Astrocyte (in vitro differentiated cells and primary cell): ENCODE measurements around the gene TMTC1. TPM values are rescaled to one million over a fixed set of nuclear protein-coding genes. Genes with fewer than 3 reads are reported as not detected.

Experiments
- DNase-seq: peaks from one replicate; pipeline ENCODE4 v3.0.0-alpha.2; 2010; ENCODE audit warnings: low read depth
- FAIRE-seq: peaks from 2 replicates; lab custom pipeline; 2011; peaks lifted over from hg19 to GRCh38; lab: Jason Lieb, UNC
- H2AFZ ChIP-seq: 2 replicates; pipeline ENCODE4 v1.6.0; 2012; ENCODE audit warnings: low read depth, low read length, inconsistent platforms
- H3K27ac ChIP-seq: 2 replicates; pipeline ENCODE4 v1.5.1; 2011; ENCODE audit warnings: low read depth, low read length, inconsistent platforms
- H3K27me3 ChIP-seq: 2 replicates; pipeline ENCODE4 v1.6.0; 2011; ENCODE audit warnings: low read length, inconsistent platforms; ENCODE audit not compliant: insufficient read depth
- H3K36me3 ChIP-seq: 2 replicates; pipeline ENCODE4 v1.5.1; 2011; ENCODE audit warnings: low read length, inconsistent platforms; ENCODE audit not compliant: insufficient read depth
- H3K4me1 ChIP-seq: 2 replicates; pipeline ENCODE4 v1.5.1; 2011; ENCODE audit warnings: low read length, inconsistent platforms; ENCODE audit not compliant: insufficient read depth
- H3K4me2 ChIP-seq: 2 replicates; pipeline ENCODE4 v1.6.0; 2012; ENCODE audit warnings: low read length, inconsistent platforms
- H3K4me3 ChIP-seq: 2 replicates; pipeline ENCODE4 v1.5.1; 2011; ENCODE audit warnings: low read depth, mild to moderate bottlenecking, low read length, inconsistent platforms; ENCODE audit not compliant: insufficient read depth
- H3K79me2 ChIP-seq: 2 replicates; pipeline ENCODE4 v1.6.0; 2012; ENCODE audit warnings: mild to moderate bottlenecking, low read length, inconsistent platforms; ENCODE audit not compliant: insufficient read depth
- H3K9ac ChIP-seq: 2 replicates; pipeline ENCODE4 v1.6.0; 2012; ENCODE audit warnings: mild to moderate bottlenecking, low read length, inconsistent platforms
- H3K9me3 ChIP-seq: 2 replicates; pipeline ENCODE4 v1.5.1; 2012; ENCODE audit warnings: low read depth, mild to moderate bottlenecking, low read length, inconsistent platforms; ENCODE audit not compliant: insufficient read depth
- H4K20me1 ChIP-seq: 2 replicates; pipeline ENCODE4 v1.6.0; 2012; ENCODE audit warnings: low read length, inconsistent platforms; ENCODE audit not compliant: insufficient read depth
- H3K27ac Mint-ChIP-seq: one replicate; pipeline ENCODE4 v1.8.0; 2021; ENCODE audit warnings: mild to moderate bottlenecking, mixed read lengths; ENCODE audit not compliant: unreplicated experiment
- H3K27me3 Mint-ChIP-seq: one replicate; pipeline ENCODE4 v1.8.0; 2021; ENCODE audit warnings: low read depth, mixed read lengths; ENCODE audit not compliant: unreplicated experiment
- H3K36me3 Mint-ChIP-seq: one replicate; pipeline ENCODE4 v1.8.0; 2021; ENCODE audit warnings: low read depth, mixed read lengths; ENCODE audit not compliant: unreplicated experiment
- H3K4me1 Mint-ChIP-seq: one replicate; pipeline ENCODE4 v1.8.0; 2021; ENCODE audit warnings: low read depth, mixed read lengths; ENCODE audit not compliant: unreplicated experiment
- H3K4me3 Mint-ChIP-seq: one replicate; pipeline ENCODE4 v1.8.0; 2021; ENCODE audit warnings: mild to moderate bottlenecking, moderate library complexity, mixed read lengths; ENCODE audit not compliant: unreplicated experiment
- H3K9me3 Mint-ChIP-seq: one replicate; pipeline ENCODE4 v1.8.0; 2021; ENCODE audit warnings: mild to moderate bottlenecking, mixed read lengths; ENCODE audit not compliant: unreplicated experiment
- CTCF ChIP-seq: IDR thresholded peaks from 2 replicates; pipeline ENCODE4 v1.5.1; 2011; ENCODE audit warnings: low read depth, mild to moderate bottlenecking, inconsistent platforms, low read length, moderate library complexity; ENCODE audit not compliant: insufficient read depth
- EZH2 ChIP-seq: IDR thresholded peaks from 2 replicates; pipeline ENCODE4 v1.6.1; 2012; ENCODE audit warnings: mild to moderate bottlenecking, low read length, inconsistent platforms; ENCODE audit not compliant: insufficient read depth
- total RNA-seq: library from RNA; stranded (reverse); gene quantifications from 2 replicates; pipeline ENCODE4 v1.2.1, GENCODE V29; 2021

Gene TMTC1
- total RNA-seq, 1 donor from 2014 or later: 4.7 TPM

- DNase-seq: no peak
- no peak for FAIRE-seq
Measured at GRCh38 chr12:29756741-29757390, 26.9 kb downstream of the TMTC1 start.

GRCh38 chr12:29754235-29755189 is 29.2 kb downstream of the TMTC1 start:
- no peak for DNase-seq
- H3K36me3 ChIP-seq: no peaks in the 10 kb centered on the region
- FAIRE-seq: no peak
- H3K9me3 Mint-ChIP-seq: peaks cover 7% of the 10 kb centered on the region
- H3K9me3 ChIP-seq: no peaks in the 10 kb centered on the region
- H3K4me2 ChIP-seq: no peak overlapping the region
- H3K79me2 ChIP-seq: no peaks in the 10 kb centered on the region
- peaks cover 7% of the 10 kb centered on the region for H3K36me3 Mint-ChIP-seq
- H3K27me3 Mint-ChIP-seq: no peaks in the 10 kb centered on the region
- no peaks in the 10 kb centered on the region for H3K4me1 ChIP-seq
- TF ChIP-seq CTCF: no peak
- TF ChIP-seq EZH2: no peak
- no peak overlapping the region for H3K9ac ChIP-seq
- no peak overlapping the region for H2AFZ ChIP-seq
- H3K27ac ChIP-seq: no peak overlapping the region
- no peaks in the 10 kb centered on the region for H4K20me1 ChIP-seq
- H3K4me3 Mint-ChIP-seq: no peak overlapping the region
- H3K4me1 Mint-ChIP-seq: peaks cover 7% of the 10 kb centered on the region
- H3K27me3 ChIP-seq: no peaks in the 10 kb centered on the region
- H3K4me3 ChIP-seq: no peak overlapping the region
- no peak overlapping the region for H3K27ac Mint-ChIP-seq

More at GRCh38 chr12:29756741-29757390, 26.9 kb downstream of the TMTC1 start:
- Mint-ChIP-seq H3K36me3 (peaks cover 7% of the 10 kb centered on the region), H3K4me3 (no peak overlapping the region), H3K4me1 (no peaks in the 10 kb centered on the region), H3K9me3 (peaks cover 5% of the 10 kb centered on the region), H3K27me3 (no peaks in the 10 kb centered on the region), H3K27ac (no peak overlapping the region)
- Histone ChIP-seq H3K27me3 (no peaks in the 10 kb centered on the region), H4K20me1 (no peaks in the 10 kb centered on the region), H3K9me3 (no peaks in the 10 kb centered on the region), H3K4me2 (no peak overlapping the region), H3K27ac (no peak overlapping the region), H3K79me2 (no peaks in the 10 kb centered on the region), H3K4me3 (no peak overlapping the region), H3K4me1 (no peaks in the 10 kb centered on the region), H2AFZ (no peak overlapping the region), H3K9ac (no peak overlapping the region), H3K36me3 (no peaks in the 10 kb centered on the region)
- TF ChIP-seq CTCF (no peak), EZH2 (no peak)
